ENCODE results near the gene UTP25.

GRCh38 chr1:209805875-209806760, 21.7 kb upstream of the UTP25 start, which contains the start of gene IRF6:
- TF ChIP-seq POLR2A (IDR thresholded peaks at IDR 0.05; ENCODE audit: low read length) (peak; percentile 76), GATA1 (IDR thresholded peaks at IDR 0.05; ENCODE audit: low read depth, low read length) (no peak)
